SU-DHL-6 (cell line): ENCODE measurements around the gene BZW2.

Experiments used
- H2AFZ ChIP-seq: fragments of 200-600 bp; sonication (generic); 2 replicates; pipeline ENCODE4 v1.6.1; 2014; ENCODE audit warnings: low read depth, mild to moderate bottlenecking, moderate library complexity, mixed read lengths, antibody characterized with exemption, low read length; ENCODE audit not compliant: severe bottlenecking
- H3F3A ChIP-seq: fragments of 200-600 bp; shearing (Covaris generic); 2 replicates; pipeline ENCODE4 v1.6.0; 2016; ENCODE audit warnings: antibody characterized with exemption, mild to moderate bottlenecking; ENCODE audit not compliant: insufficient read depth
- H3K27ac ChIP-seq: fragments of 200-600 bp; sonication (generic); 2 replicates; pipeline ENCODE4 v1.5.1; 2016; ENCODE audit warnings: low read depth, mild to moderate bottlenecking, low read length, moderate library complexity, mixed read lengths
- H3K27me3 ChIP-seq: fragments of 200-600 bp; sonication (generic), shearing (Covaris generic); 2 replicates; pipeline ENCODE4 v1.6.0; 2014; ENCODE audit warnings: mild to moderate bottlenecking, low read length
- H3K36me3 ChIP-seq: fragments of 200-600 bp; sonication (generic); 2 replicates; pipeline ENCODE4 v1.6.1; 2014; ENCODE audit warnings: mild to moderate bottlenecking, low read length, mixed read lengths
- H3K4me2 ChIP-seq: fragments of 300-600, 200-600 bp; shearing (Covaris generic), sonication (generic); 2 replicates; pipeline ENCODE4 v1.6.0; 2014; ENCODE audit warnings: low read length, low read depth, mild to moderate bottlenecking; ENCODE audit not compliant: poor library complexity, severe bottlenecking
- H3K4me3 ChIP-seq: fragments of 200-600 bp; sonication (generic); 2 replicates; pipeline ENCODE4 v1.5.1; 2014; ENCODE audit warnings: antibody characterized with exemption, low read length, mild to moderate bottlenecking, mixed read lengths; ENCODE audit not compliant: insufficient read depth, poor library complexity, severe bottlenecking
- H3K79me2 ChIP-seq: fragments of 200-600 bp; sonication (generic); 2 replicates; pipeline ENCODE4 v1.6.1; 2014; ENCODE audit warnings: mild to moderate bottlenecking, low read length, moderate library complexity; ENCODE audit not compliant: insufficient read depth
- H3K9ac ChIP-seq: fragments of 200-600 bp; sonication (generic); 2 replicates; pipeline ENCODE4 v1.7.0; 2014; ENCODE audit warnings: mild to moderate bottlenecking, low read length
- H3K9me2 ChIP-seq: fragments of 200-600 bp; sonication (generic); replicated peaks from 2 replicates; pipeline ENCODE4 v1.6.1; 2014; ENCODE audit warnings: low read length; ENCODE audit not compliant: insufficient read depth
- H3K9me3 ChIP-seq: fragments of 200-600 bp; sonication (generic); 2 replicates; pipeline ENCODE4 v1.6.1; 2014; ENCODE audit warnings: low read length, mixed read lengths; ENCODE audit not compliant: insufficient read depth
- H4K20me1 ChIP-seq: fragments of 200-600 bp; sonication (generic); 2 replicates; pipeline ENCODE4 v1.6.1; 2014; ENCODE audit warnings: low read depth, mild to moderate bottlenecking, antibody characterized with exemption, low read length, moderate library complexity, mixed read lengths
- CTCF ChIP-seq: fragments of 200-600 bp; sonication (generic); IDR thresholded peaks from one replicate; pipeline ENCODE4 v1.5.1; 2017; ENCODE audit warnings: antibody characterized with exemption, mild to moderate bottlenecking, low read length, moderate library complexity; ENCODE audit not compliant: insufficient read depth, poor library complexity, severe bottlenecking
- EZH2phosphoT487 ChIP-seq: fragments of 200-600 bp; sonication (generic), shearing (Covaris generic); conservative IDR thresholded peaks from 2 replicates; pipeline ENCODE4 v1.6.1; 2018; ENCODE audit warnings: mild to moderate bottlenecking, antibody characterized with exemption, low read length, moderate library complexity, mixed read lengths

Gene BZW2

DNA sequence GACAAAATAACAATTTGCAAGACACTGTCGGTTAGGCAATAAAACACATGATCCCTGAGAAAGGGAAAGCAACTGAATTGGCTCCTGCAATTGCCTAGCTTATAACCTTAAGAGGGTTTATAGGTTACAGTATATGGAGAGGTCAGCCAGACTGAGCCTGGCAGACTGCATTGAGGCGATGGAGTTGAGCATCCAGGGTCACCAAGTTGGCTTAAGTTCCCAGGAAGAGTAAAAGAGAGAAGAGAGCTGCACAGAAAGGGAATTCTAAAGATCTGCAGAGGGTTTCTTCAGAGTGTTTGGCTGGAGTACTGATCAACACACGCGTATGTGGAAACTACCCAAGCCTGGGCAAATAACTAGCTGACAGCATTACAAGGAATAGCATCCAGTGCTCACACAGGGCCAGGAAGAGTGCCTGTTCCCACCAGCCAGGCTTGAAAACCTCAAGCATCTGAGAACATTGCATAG lies 11.7 kb upstream of the BZW2 start:
- Histone ChIP-seq H3K36me3 (peaks cover 4% of the 10 kb centered on the region; the same call in 1 of the 2 replicates), H3K9me2 (no peaks in the 10 kb centered on the region), H3K79me2 (no peaks in the 10 kb centered on the region), H3K27ac (no peak overlapping the region), H3F3A (no peaks in the 10 kb centered on the region), H3K9ac (no peak overlapping the region), H4K20me1 (no peaks in the 10 kb centered on the region), H3K9me3 (no peaks in the 10 kb centered on the region), H3K4me2 (no peak overlapping the region), H3K4me3 (no peak overlapping the region), H2AFZ (no peak overlapping the region), H3K27me3 (no peaks in the 10 kb centered on the region)
- TF ChIP-seq EZH2phosphoT487 (no peak), CTCF (no peak)

GRCh38 chr7:16636555-16637101 lies 9.4 kb upstream of the BZW2 start:
- Histone ChIP-seq H3K36me3 (peaks cover 4% of the 10 kb centered on the region; the same call in 1 of the 2 replicates), H3K4me2 (no peak overlapping the region), H3K9ac (no peak overlapping the region), H3K27ac (no peak overlapping the region), H3K4me3 (no peak overlapping the region), H3F3A (no peaks in the 10 kb centered on the region), H2AFZ (no peak overlapping the region), H3K9me3 (no peaks in the 10 kb centered on the region), H3K27me3 (no peaks in the 10 kb centered on the region), H3K9me2 (no peaks in the 10 kb centered on the region), H3K79me2 (no peaks in the 10 kb centered on the region), H4K20me1 (no peaks in the 10 kb centered on the region)
- TF ChIP-seq EZH2phosphoT487: no peak
- no peak for TF ChIP-seq CTCF

DNA sequence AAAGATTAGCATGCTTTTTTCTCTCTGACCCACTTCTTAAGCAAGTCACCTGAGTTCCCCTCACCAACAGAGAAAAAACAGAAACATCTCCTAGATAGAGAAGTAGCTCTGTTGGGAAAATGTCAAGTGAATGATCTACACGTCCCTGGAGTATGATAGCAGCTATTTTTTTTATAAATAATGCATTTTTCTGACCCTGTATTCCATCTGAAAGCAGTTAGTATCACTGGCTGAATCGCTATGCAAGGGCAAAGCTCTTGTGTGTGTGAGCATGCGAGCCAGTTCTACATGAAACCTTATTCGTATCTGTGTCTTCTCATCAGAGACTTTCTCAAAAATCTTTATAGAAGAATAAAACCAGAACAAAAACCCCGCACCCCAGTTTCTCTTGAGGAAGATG lies 8.6 kb upstream of the BZW2 start:
- no peaks in the 10 kb centered on the region for H3K79me2 ChIP-seq

More for the DNA sequence above, 8.6 kb upstream of the BZW2 start:
- no peaks in the 10 kb centered on the region for H4K20me1 ChIP-seq
- no peak overlapping the region for H3K4me2 ChIP-seq
- H3K9me2 ChIP-seq: no peaks in the 10 kb centered on the region
- peaks cover 3% of the 10 kb centered on the region; the same call in 1 of the 2 replicates for H3F3A ChIP-seq
- H3K36me3 ChIP-seq: peaks cover 4% of the 10 kb centered on the region; the same call in 1 of the 2 replicates
- H2AFZ ChIP-seq: no peak overlapping the region
- no peak overlapping the region for H3K4me3 ChIP-seq
- H3K27ac ChIP-seq: no peak overlapping the region
- H3K9ac ChIP-seq: no peak overlapping the region
- no peak for TF ChIP-seq EZH2phosphoT487
- TF ChIP-seq CTCF: no peak
- no peaks in the 10 kb centered on the region for H3K27me3 ChIP-seq
- no peaks in the 10 kb centered on the region for H3K9me3 ChIP-seq
